ENCODE data around the gene CDK8.

Gene CDK8

GRCh38 chr13:26320766-26321165 lies 66.8 kb downstream of the CDK8 start:
- H3K9me3 Mint-ChIP-seq (ENCODE audit: low read depth): no peaks in the 10 kb centered on the region
- peaks cover 56% of the 10 kb centered on the region for H3K4me1 Mint-ChIP-seq (ENCODE audit: low read depth)
- H3K27ac Mint-ChIP-seq: no peak overlapping the region
- peaks cover 6% of the 10 kb centered on the region for H3K36me3 Mint-ChIP-seq
- H3K4me3 Mint-ChIP-seq: no peak overlapping the region
- H3K27me3 Mint-ChIP-seq: no peaks in the 10 kb centered on the region

GRCh38 chr13:26323127-26323526 lies 69.2 kb downstream of the CDK8 start:
- Mint-ChIP-seq H3K36me3 (peaks cover 6% of the 10 kb centered on the region), H3K27me3 (no peaks in the 10 kb centered on the region), H3K27ac (no peak overlapping the region), H3K9me3 (ENCODE audit: low read depth) (no peaks in the 10 kb centered on the region), H3K4me1 (ENCODE audit: low read depth) (peaks cover 59% of the 10 kb centered on the region), H3K4me3 (no peak overlapping the region)

- no peak overlapping the region for H3K4me3 Mint-ChIP-seq
- H3K27ac Mint-ChIP-seq: no peak overlapping the region
- no peaks in the 10 kb centered on the region for H3K27me3 Mint-ChIP-seq
- H3K36me3 Mint-ChIP-seq: peaks cover 9% of the 10 kb centered on the region
- H3K4me1 Mint-ChIP-seq (ENCODE audit: low read depth): peaks cover 62% of the 10 kb centered on the region
- peaks cover 2% of the 10 kb centered on the region for H3K9me3 Mint-ChIP-seq (ENCODE audit: low read depth)
Observed at GRCh38 chr13:26323764-26324163, 69.8 kb downstream of the CDK8 start.

- Mint-ChIP-seq H3K4me3 (no peak overlapping the region), H3K4me1 (ENCODE audit: low read depth) (peaks cover 63% of the 10 kb centered on the region), H3K27ac (no peak overlapping the region), H3K36me3 (peaks cover 11% of the 10 kb centered on the region), H3K9me3 (ENCODE audit: low read depth) (peaks cover 4% of the 10 kb centered on the region), H3K27me3 (no peaks in the 10 kb centered on the region)
Observed at GRCh38 chr13:26324294-26324693, 70.4 kb downstream of the CDK8 start.

- Mint-ChIP-seq H3K4me3 (no peak overlapping the region), H3K4me1 (ENCODE audit: low read depth) (peaks cover 64% of the 10 kb centered on the region), H3K27me3 (no peaks in the 10 kb centered on the region), H3K9me3 (ENCODE audit: low read depth) (peaks cover 4% of the 10 kb centered on the region), H3K36me3 (peaks cover 13% of the 10 kb centered on the region), H3K27ac (no peak overlapping the region)
Observed at GRCh38 chr13:26324867-26325266, 70.9 kb downstream of the CDK8 start.

- Mint-ChIP-seq H3K4me3 (no peak overlapping the region), H3K27me3 (no peaks in the 10 kb centered on the region), H3K27ac (no peak overlapping the region), H3K4me1 (ENCODE audit: low read depth) (peaks cover 66% of the 10 kb centered on the region), H3K36me3 (peaks cover 17% of the 10 kb centered on the region), H3K9me3 (ENCODE audit: low read depth) (peaks cover 4% of the 10 kb centered on the region)
Observed at GRCh38 chr13:26325876-26326275, 71.9 kb downstream of the CDK8 start.

GRCh38 chr13:26326562-26326961 lies 72.6 kb downstream of the CDK8 start:
- Mint-ChIP-seq H3K4me1 (ENCODE audit: low read depth) (peaks cover 69% of the 10 kb centered on the region), H3K9me3 (ENCODE audit: low read depth) (peaks cover 4% of the 10 kb centered on the region), H3K4me3 (no peak overlapping the region), H3K36me3 (peaks cover 17% of the 10 kb centered on the region), H3K27ac (no peak overlapping the region), H3K27me3 (no peaks in the 10 kb centered on the region)

- H3K9me3 Mint-ChIP-seq (ENCODE audit: low read depth): peaks cover 4% of the 10 kb centered on the region
- no peaks in the 10 kb centered on the region for H3K27me3 Mint-ChIP-seq
- peaks cover 67% of the 10 kb centered on the region for H3K4me1 Mint-ChIP-seq (ENCODE audit: low read depth)
- peaks cover 20% of the 10 kb centered on the region for H3K36me3 Mint-ChIP-seq
- no peak overlapping the region for H3K4me3 Mint-ChIP-seq
- H3K27ac Mint-ChIP-seq: no peak overlapping the region
Observed at GRCh38 chr13:26327940-26328725, 74.2 kb downstream of the CDK8 start.

- Mint-ChIP-seq H3K4me3 (no peak overlapping the region), H3K27me3 (no peaks in the 10 kb centered on the region), H3K36me3 (peaks cover 6% of the 10 kb centered on the region), H3K9me3 (ENCODE audit: low read depth) (no peaks in the 10 kb centered on the region), H3K27ac (no peak overlapping the region), H3K4me1 (ENCODE audit: low read depth) (peaks cover 24% of the 10 kb centered on the region)
Observed at GRCh38 chr13:26335158-26335557, 81.2 kb downstream of the CDK8 start.

GRCh38 chr13:26340807-26341206 lies 86.9 kb downstream of the CDK8 start:
- no peaks in the 10 kb centered on the region for H3K27me3 Mint-ChIP-seq
- H3K27ac Mint-ChIP-seq: no peak overlapping the region
- no peak overlapping the region for H3K4me3 Mint-ChIP-seq
- H3K9me3 Mint-ChIP-seq (ENCODE audit: low read depth): no peaks in the 10 kb centered on the region
- no peaks in the 10 kb centered on the region for H3K4me1 Mint-ChIP-seq (ENCODE audit: low read depth)
- H3K36me3 Mint-ChIP-seq: peaks cover 8% of the 10 kb centered on the region

- Mint-ChIP-seq H3K27ac (no peak overlapping the region), H3K36me3 (peaks cover 8% of the 10 kb centered on the region), H3K4me1 (ENCODE audit: low read depth) (no peaks in the 10 kb centered on the region), H3K4me3 (no peak overlapping the region), H3K9me3 (ENCODE audit: low read depth) (no peaks in the 10 kb centered on the region), H3K27me3 (no peaks in the 10 kb centered on the region)
Observed at GRCh38 chr13:26342898-26343297, 89.0 kb downstream of the CDK8 start.

- H3K4me3 Mint-ChIP-seq: no peak overlapping the region
- H3K4me1 Mint-ChIP-seq (ENCODE audit: low read depth): no peaks in the 10 kb centered on the region
- H3K27ac Mint-ChIP-seq: no peak overlapping the region
- no peaks in the 10 kb centered on the region for H3K9me3 Mint-ChIP-seq (ENCODE audit: low read depth)
- H3K27me3 Mint-ChIP-seq: no peaks in the 10 kb centered on the region
- peaks cover 9% of the 10 kb centered on the region for H3K36me3 Mint-ChIP-seq
Observed at GRCh38 chr13:26343816-26344215, 89.9 kb downstream of the CDK8 start.

GRCh38 chr13:26344980-26345379 lies 91.1 kb downstream of the CDK8 start:
- Mint-ChIP-seq H3K27ac (no peak overlapping the region), H3K4me1 (ENCODE audit: low read depth) (no peaks in the 10 kb centered on the region), H3K9me3 (ENCODE audit: low read depth) (no peaks in the 10 kb centered on the region), H3K4me3 (no peak overlapping the region), H3K36me3 (peaks cover 14% of the 10 kb centered on the region), H3K27me3 (no peaks in the 10 kb centered on the region)

- Mint-ChIP-seq H3K9me3 (ENCODE audit: low read depth) (no peaks in the 10 kb centered on the region), H3K4me3 (no peak overlapping the region), H3K4me1 (ENCODE audit: low read depth) (no peaks in the 10 kb centered on the region), H3K27ac (no peak overlapping the region), H3K36me3 (peaks cover 17% of the 10 kb centered on the region), H3K27me3 (no peaks in the 10 kb centered on the region)
Observed at GRCh38 chr13:26348966-26349365, 95.0 kb downstream of the CDK8 start.

GRCh38 chr13:26362261-26362660 lies 108.3 kb downstream of the CDK8 start:
- H3K9me3 Mint-ChIP-seq (ENCODE audit: low read depth): no peaks in the 10 kb centered on the region
- no peak overlapping the region for H3K4me3 Mint-ChIP-seq
- no peaks in the 10 kb centered on the region for H3K27me3 Mint-ChIP-seq
- H3K36me3 Mint-ChIP-seq: peaks cover 15% of the 10 kb centered on the region
- no peaks in the 10 kb centered on the region for H3K4me1 Mint-ChIP-seq (ENCODE audit: low read depth)
- no peak overlapping the region for H3K27ac Mint-ChIP-seq

- H3K4me1 Mint-ChIP-seq (ENCODE audit: low read depth): peaks cover 19% of the 10 kb centered on the region
- no peak overlapping the region for H3K4me3 Mint-ChIP-seq
- H3K27me3 Mint-ChIP-seq: no peaks in the 10 kb centered on the region
- no peak overlapping the region for H3K27ac Mint-ChIP-seq
- H3K9me3 Mint-ChIP-seq (ENCODE audit: low read depth): no peaks in the 10 kb centered on the region
- H3K36me3 Mint-ChIP-seq: peaks cover 5% of the 10 kb centered on the region
Observed at GRCh38 chr13:26370553-26370952, 116.6 kb downstream of the CDK8 start.
